Measurements from ENCODE around the gene ZNF143.
"Not testable (repeated sequence)": the region's sequence is repeated elsewhere in the genome, so short reads cannot be mapped to it uniquely, and the experiment has no call there.

Gene ZNF143

GRCh38 chr11:9533736-9534473 lies 73.1 kb downstream of the ZNF143 start:
- TF ChIP-seq CTCF (IDR thresholded peaks at IDR 0.05; ENCODE audit: poor library complexity, severe bottlenecking): no peak
- DNase-seq (ENCODE audit: low spot score): no peak

GRCh38 chr11:9535189-9535781 lies 74.5 kb downstream of the ZNF143 start:
- no peaks in the 10 kb centered on the region for H3K4me1 ChIP-seq (ENCODE audit: insufficient read depth, poor library complexity, severe bottlenecking)
- no peak overlapping the region for H3K4me3 ChIP-seq (ENCODE audit: severe bottlenecking)
- H3K9me3 ChIP-seq (ENCODE audit: severe bottlenecking): no peaks in the 10 kb centered on the region
- DNase-seq (ENCODE audit: low spot score) (no peak), ATAC-seq (ENCODE audit: low read depth) (peak; percentile 29; the same call in 1 of the 3 replicates)
- peak; percentile 60 for TF ChIP-seq CTCF (IDR thresholded peaks at IDR 0.05; ENCODE audit: poor library complexity, severe bottlenecking)
- no peaks in the 10 kb centered on the region for H3K36me3 ChIP-seq (ENCODE audit: low read depth)
- no peak overlapping the region for H3K27ac ChIP-seq (ENCODE audit: poor library complexity, severe bottlenecking)
- no peaks in the 10 kb centered on the region for H3K27me3 ChIP-seq (ENCODE audit: insufficient read depth, poor library complexity, severe bottlenecking)

More at GRCh38 chr11:9533736-9534473, 73.1 kb downstream of the ZNF143 start:
- ATAC-seq (ENCODE audit: low read depth): no peak
- no peaks in the 10 kb centered on the region for H3K36me3 ChIP-seq (ENCODE audit: low read depth)
- no peaks in the 10 kb centered on the region for H3K4me1 ChIP-seq (ENCODE audit: insufficient read depth, poor library complexity, severe bottlenecking)
- no peak overlapping the region for H3K27ac ChIP-seq (ENCODE audit: poor library complexity, severe bottlenecking)
- no peaks in the 10 kb centered on the region for H3K27me3 ChIP-seq (ENCODE audit: insufficient read depth, poor library complexity, severe bottlenecking)
- H3K9me3 ChIP-seq (ENCODE audit: severe bottlenecking): no peaks in the 10 kb centered on the region
- no peak overlapping the region for H3K4me3 ChIP-seq (ENCODE audit: severe bottlenecking)

GRCh38 chr11:9538548-9538947 lies 77.7 kb downstream of the ZNF143 start:
- Histone ChIP-seq H3K9me3 (ENCODE audit: severe bottlenecking) (no peaks in the 10 kb centered on the region), H3K27ac (ENCODE audit: poor library complexity, severe bottlenecking) (no peak overlapping the region), H3K36me3 (ENCODE audit: low read depth) (no peaks in the 10 kb centered on the region), H3K4me3 (ENCODE audit: severe bottlenecking) (no peak overlapping the region), H3K27me3 (ENCODE audit: insufficient read depth, poor library complexity, severe bottlenecking) (no peaks in the 10 kb centered on the region), H3K4me1 (ENCODE audit: insufficient read depth, poor library complexity, severe bottlenecking) (no peaks in the 10 kb centered on the region)
- TF ChIP-seq CTCF (IDR thresholded peaks at IDR 0.05; ENCODE audit: poor library complexity, severe bottlenecking): no peak
- DNase-seq (ENCODE audit: low spot score) (no peak), ATAC-seq (ENCODE audit: low read depth) (no peak)

GRCh38 chr11:9549216-9549615 lies 88.4 kb downstream of the ZNF143 start:
- H3K27me3 ChIP-seq (ENCODE audit: insufficient read depth, poor library complexity, severe bottlenecking); H3K9me3 ChIP-seq (ENCODE audit: severe bottlenecking); H3K4me1 ChIP-seq (ENCODE audit: insufficient read depth, poor library complexity, severe bottlenecking); DNase-seq (ENCODE audit: low spot score); H3K36me3 ChIP-seq (ENCODE audit: low read depth); ATAC-seq (ENCODE audit: low read depth); H3K4me3 ChIP-seq (ENCODE audit: severe bottlenecking); H3K27ac ChIP-seq (ENCODE audit: poor library complexity, severe bottlenecking): not testable (repeated sequence)

- H3K4me1 ChIP-seq (ENCODE audit: insufficient read depth, poor library complexity, severe bottlenecking): no peaks in the 10 kb centered on the region
- H3K27ac ChIP-seq (ENCODE audit: poor library complexity, severe bottlenecking): no peak overlapping the region
- no peak for TF ChIP-seq CTCF (IDR thresholded peaks at IDR 0.05; ENCODE audit: poor library complexity, severe bottlenecking)
- DNase-seq (ENCODE audit: low spot score) (no peak), ATAC-seq (ENCODE audit: low read depth) (no peak)
- H3K27me3 ChIP-seq (ENCODE audit: insufficient read depth, poor library complexity, severe bottlenecking): no peaks in the 10 kb centered on the region
- no peak overlapping the region for H3K4me3 ChIP-seq (ENCODE audit: severe bottlenecking)
- no peaks in the 10 kb centered on the region for H3K9me3 ChIP-seq (ENCODE audit: severe bottlenecking)
- H3K36me3 ChIP-seq (ENCODE audit: low read depth): no peaks in the 10 kb centered on the region
Observed at GRCh38 chr11:9550191-9550628, 89.4 kb downstream of the ZNF143 start.

Measured in RWPE2 (cell line).